Measurements from ENCODE around the gene HSPA1B. TPM values are rescaled to one million over a fixed set of nuclear protein-coding genes. Genes with fewer than 3 reads are reported as not detected.

HSPA1B gene
- total RNA-seq, 2 experiments from 2014 or later, result 60.9 to 177 TPM

- H3K9me2 ChIP-seq (ENCODE audit: insufficient read depth, low read length), result no peaks in the 10 kb centered on the region
- TF ChIP-seq EZH2phosphoT487 (IDR thresholded peaks at IDR 0.05; ENCODE audit: borderline replicate concordance, low read depth, low read length) (no peak), CTCF (conservative IDR thresholded peaks at IDR 0.05; ENCODE audit: low read length) (no peak)
- H3K36me3 ChIP-seq (ENCODE audit: insufficient read depth, low read length), result peaks cover 96% of the 10 kb centered on the region
- DNase-seq (ENCODE audit: low spot score), result no peak
- H3K4me1 ChIP-seq (ENCODE audit: insufficient read depth, low read length, poor library complexity, severe bottlenecking), result no peaks in the 10 kb centered on the region
- POLR2A ChIA-PET, result no interaction called here
- no peaks in the 10 kb centered on the region for H4K20me1 ChIP-seq (ENCODE audit: insufficient read depth, low read length)
- no peak overlapping the region for H3K4me3 ChIP-seq (ENCODE audit: low read depth, low read length, poor library complexity, severe bottlenecking)
- CTCF ChIA-PET (ENCODE audit: unreplicated experiment), result no interaction called here
- no peaks in the 10 kb centered on the region for H3K9me3 ChIP-seq (ENCODE audit: low read length)
- H2AFZ ChIP-seq (ENCODE audit: low read length), result no peak overlapping the region
- intact Hi-C loops (cut with micrococcal nuclease; ENCODE audit: unreplicated experiment), result no loop called here
- no peaks in the 10 kb centered on the region for H3K79me2 ChIP-seq (ENCODE audit: insufficient read depth, low read depth, low read length)
- H3K27ac ChIP-seq (ENCODE audit: low read depth, low read length, poor library complexity, severe bottlenecking), result no peak overlapping the region
- H3K4me2 ChIP-seq (ENCODE audit: low read length), result no peak overlapping the region
- BruUV-seq (replicated peaks), result no TSS peak
Observed at GRCh38 chr6:31782126-31782855, 45.2 kb upstream of the HSPA1B start.

GRCh38 chr6:31784098-31784925 lies 43.2 kb upstream of the HSPA1B start:
- no peak for DNase-seq (ENCODE audit: low spot score)
- no peak overlapping the region for H3K4me3 ChIP-seq (ENCODE audit: low read depth, low read length, poor library complexity, severe bottlenecking)
- CTCF ChIA-PET (ENCODE audit: unreplicated experiment), result no interaction called here
- POLR2A ChIA-PET, result interaction anchor here (1.0 kb wide), 1 partner anchor 78 kb away, joined by 5 read pairs; the partner anchor contains the start of gene NEU1
- H3K9me3 ChIP-seq (ENCODE audit: low read length), result no peaks in the 10 kb centered on the region
- TF ChIP-seq EZH2phosphoT487 (IDR thresholded peaks at IDR 0.05; ENCODE audit: borderline replicate concordance, low read depth, low read length) (no peak), CTCF (conservative IDR thresholded peaks at IDR 0.05; ENCODE audit: low read length) (no peak)
- BruUV-seq (replicated peaks), result no TSS peak
- H4K20me1 ChIP-seq (ENCODE audit: insufficient read depth, low read length), result no peaks in the 10 kb centered on the region
- H3K9me2 ChIP-seq (ENCODE audit: insufficient read depth, low read length), result no peaks in the 10 kb centered on the region
- peaks cover 14% of the 10 kb centered on the region for H3K4me1 ChIP-seq (ENCODE audit: insufficient read depth, low read length, poor library complexity, severe bottlenecking)
- H2AFZ ChIP-seq (ENCODE audit: low read length), result no peak overlapping the region
- peaks cover 95% of the 10 kb centered on the region for H3K36me3 ChIP-seq (ENCODE audit: insufficient read depth, low read length)
- no peak overlapping the region for H3K27ac ChIP-seq (ENCODE audit: low read depth, low read length, poor library complexity, severe bottlenecking)
- intact Hi-C loops (cut with micrococcal nuclease; ENCODE audit: unreplicated experiment), result no loop called here
- H3K79me2 ChIP-seq (ENCODE audit: insufficient read depth, low read depth, low read length), result peaks cover 8% of the 10 kb centered on the region; the same call in 1 of the 2 replicates
- H3K4me2 ChIP-seq (ENCODE audit: low read length), result no peak overlapping the region

All from OCI-LY7 (cell line).